Panc1 (cell line): ENCODE results near the gene DYNC1I1.

Source experiments
- POLR2AphosphoS5 ChIP-seq: IDR thresholded peaks from 2 replicates; pipeline ENCODE4 v1.6.1; 2012; ENCODE audit warnings: mild to moderate bottlenecking, low read depth, low read length, moderate library complexity
- SIN3A ChIP-seq: IDR thresholded peaks from 2 replicates; pipeline ENCODE4 v1.6.1; 2012; ENCODE audit warnings: low read depth, mild to moderate bottlenecking, low read length, moderate library complexity, borderline replicate concordance; ENCODE audit not compliant: insufficient read depth
- TF ChIP-seq, protein P1 (sequence below): fragments of 450-650 bp; IDR thresholded peaks from 2 replicates; pipeline ENCODE4 v1.5.1; 2017; ENCODE audit warnings: mild to moderate bottlenecking

DNA sequence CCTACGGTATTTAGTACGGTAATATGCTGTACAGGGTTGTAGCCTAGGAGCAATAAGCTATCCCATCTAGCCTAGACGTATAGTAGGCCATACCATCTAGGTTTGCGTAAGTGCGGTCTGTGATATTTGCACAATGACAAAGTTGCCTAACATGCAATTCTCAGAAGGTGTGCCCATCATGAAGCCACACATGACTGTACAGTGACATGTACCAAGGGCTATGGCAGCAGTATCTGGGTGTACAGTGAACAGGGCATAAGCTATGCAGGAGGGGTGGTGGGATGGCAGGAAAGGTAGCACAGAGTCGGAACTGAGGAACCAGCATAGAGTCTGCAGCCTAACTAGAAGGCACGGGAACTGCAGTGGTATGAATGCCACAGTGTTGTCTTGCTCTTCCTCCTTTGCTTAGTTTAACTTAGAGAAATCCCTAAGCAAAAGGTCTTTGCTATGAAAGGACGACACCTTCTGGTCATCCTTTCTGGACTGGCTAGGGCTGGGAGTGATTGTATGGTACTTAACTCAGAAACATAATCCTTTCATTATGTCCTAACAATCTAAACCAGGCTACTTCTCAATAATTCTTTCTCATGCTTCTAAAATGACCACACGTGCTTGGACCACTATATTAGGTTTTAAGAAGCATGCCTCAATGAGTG, 93.5 kb downstream of the DYNC1I1 start:
- TF ChIP-seq, protein P1, sequence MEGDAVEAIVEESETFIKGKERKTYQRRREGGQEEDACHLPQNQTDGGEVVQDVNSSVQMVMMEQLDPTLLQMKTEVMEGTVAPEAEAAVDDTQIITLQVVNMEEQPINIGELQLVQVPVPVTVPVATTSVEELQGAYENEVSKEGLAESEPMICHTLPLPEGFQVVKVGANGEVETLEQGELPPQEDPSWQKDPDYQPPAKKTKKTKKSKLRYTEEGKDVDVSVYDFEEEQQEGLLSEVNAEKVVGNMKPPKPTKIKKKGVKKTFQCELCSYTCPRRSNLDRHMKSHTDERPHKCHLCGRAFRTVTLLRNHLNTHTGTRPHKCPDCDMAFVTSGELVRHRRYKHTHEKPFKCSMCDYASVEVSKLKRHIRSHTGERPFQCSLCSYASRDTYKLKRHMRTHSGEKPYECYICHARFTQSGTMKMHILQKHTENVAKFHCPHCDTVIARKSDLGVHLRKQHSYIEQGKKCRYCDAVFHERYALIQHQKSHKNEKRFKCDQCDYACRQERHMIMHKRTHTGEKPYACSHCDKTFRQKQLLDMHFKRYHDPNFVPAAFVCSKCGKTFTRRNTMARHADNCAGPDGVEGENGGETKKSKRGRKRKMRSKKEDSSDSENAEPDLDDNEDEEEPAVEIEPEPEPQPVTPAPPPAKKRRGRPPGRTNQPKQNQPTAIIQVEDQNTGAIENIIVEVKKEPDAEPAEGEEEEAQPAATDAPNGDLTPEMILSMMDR, result peak; percentile 50
- no peak for TF ChIP-seq SIN3A
- TF ChIP-seq POLR2AphosphoS5, result no peak
